Measurements from ENCODE around the gene CECR2.
A peak's percentile ranks its signal among the peaks of the same experiment; 100 is the strongest.
"Not testable (repeated sequence)": the region's sequence is repeated elsewhere in the genome, so short reads cannot be mapped to it uniquely, and the experiment has no call there.

Gene CECR2

DNA sequence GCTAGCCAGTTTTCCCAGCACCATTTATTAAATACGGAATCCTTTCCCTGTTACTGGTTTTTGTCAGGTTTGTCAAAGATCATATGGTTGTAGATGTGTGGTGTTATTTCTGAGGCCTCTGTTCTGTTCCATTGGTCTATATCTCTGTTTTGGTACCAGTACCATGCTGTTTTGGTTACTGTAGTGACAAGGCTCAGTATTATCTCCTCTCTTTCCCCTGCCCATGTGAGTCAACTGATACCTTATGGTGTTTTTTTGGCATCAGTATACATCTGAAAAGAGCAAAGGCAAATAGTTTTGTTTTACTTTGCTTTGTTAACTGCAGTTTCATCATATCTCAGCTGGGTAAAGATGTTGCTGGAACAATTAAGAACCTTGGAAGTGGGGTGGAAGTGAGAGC, 152.7 kb downstream of the CECR2 start:
- DNase-seq, result not testable (repeated sequence)

DNA sequence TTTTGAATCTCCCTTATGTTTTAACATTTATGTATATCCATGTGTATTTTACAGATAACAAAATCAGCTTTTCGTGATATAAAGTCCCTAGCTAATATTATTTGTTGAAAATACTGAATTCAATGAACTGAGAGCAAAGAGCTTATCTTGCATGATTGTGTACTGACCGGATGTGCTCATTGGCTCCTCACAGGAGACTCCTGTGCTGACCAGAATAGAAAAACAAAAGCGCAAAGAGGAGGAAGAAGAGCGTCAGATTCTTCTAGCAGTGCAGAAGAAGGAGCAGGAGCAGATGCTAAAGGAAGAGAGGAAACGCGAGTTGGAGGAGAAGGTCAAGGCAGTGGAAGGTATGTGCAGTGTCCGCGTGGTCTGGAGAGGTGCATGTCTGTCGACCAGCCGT, 154.7 kb downstream of the CECR2 start:
- DNase-seq, result no peak

DNA sequence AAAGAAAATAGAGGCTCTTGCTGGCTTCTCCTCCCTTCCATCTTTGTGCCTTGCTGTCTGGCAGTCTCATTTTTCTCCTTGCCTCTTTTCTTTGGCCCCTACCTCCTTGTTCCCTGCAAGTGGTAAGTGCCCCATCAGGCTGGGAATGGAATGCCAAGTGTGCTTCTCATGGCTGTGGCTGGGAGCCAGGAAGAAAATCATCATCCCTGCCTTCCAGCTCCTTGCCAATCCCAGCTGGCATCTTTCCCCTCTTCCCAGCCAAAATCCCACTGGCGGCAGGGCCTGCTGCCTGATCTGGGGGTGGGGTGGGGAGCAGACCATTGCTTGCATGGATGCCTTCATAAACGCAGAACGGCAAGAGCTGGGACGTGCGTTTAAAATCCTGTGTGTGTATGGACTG, 167.0 kb downstream of the CECR2 start:
- DNase-seq, result no peak

DNA sequence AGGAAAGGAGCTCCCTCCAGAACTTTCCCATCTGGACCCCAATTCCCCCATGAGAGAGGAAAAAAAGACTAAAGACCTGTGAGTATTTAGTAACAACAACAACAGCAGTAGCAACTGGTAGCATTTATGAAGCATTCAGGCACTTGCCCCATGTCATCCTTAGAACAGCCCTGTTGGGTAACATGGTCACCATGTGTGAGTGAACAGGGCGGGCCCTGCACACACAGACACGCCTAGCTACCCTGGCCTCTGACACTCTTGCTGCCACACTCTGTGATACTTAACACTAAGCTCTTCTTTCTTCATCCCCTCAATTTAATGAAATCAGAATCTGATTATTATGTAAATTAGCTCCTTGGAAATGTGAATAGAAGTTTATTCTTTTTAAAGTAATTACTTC, 167.9 kb downstream of the CECR2 start:
- no peak for DNase-seq

DNA sequence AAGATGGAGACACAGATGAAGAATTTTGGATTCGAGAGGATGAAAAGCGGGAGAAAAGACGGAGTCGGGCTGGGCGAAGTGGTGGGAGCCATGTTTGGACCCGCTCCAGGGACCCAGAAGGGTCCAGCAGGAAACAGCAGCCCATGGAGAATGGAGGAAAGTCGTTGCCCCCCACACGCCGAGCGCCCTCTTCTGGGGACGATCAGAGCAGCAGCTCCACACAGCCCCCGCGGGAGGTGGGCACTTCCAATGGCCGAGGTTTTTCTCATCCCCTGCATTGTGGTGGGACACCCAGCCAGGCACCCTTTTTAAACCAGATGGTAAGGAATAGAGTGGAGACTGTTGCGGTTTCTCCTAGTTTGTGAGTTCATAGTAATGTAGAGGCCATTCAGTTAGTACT, 171.2 kb downstream of the CECR2 start:
- DNase-seq, result no peak

DNA sequence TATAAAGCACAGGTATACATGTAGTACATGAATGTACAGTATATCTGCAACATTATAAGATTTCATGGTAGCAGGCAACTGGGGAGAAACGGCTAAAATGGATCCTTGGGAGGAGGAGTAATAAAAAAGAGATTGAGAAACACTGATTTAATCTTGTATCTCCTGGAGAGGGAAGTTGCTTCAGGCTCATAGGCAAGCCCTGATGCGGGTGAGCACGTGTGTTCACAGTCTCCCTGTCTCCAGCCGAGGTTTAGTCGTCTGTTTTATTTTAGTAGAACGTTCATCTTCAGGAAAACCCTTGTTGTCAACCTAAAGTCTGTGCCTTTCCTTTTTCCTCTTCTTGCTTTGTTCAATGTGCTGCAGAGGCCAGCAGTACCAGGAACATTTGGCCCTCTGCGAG, 172.2 kb downstream of the CECR2 start:
- DNase-seq, result no peak

DNA sequence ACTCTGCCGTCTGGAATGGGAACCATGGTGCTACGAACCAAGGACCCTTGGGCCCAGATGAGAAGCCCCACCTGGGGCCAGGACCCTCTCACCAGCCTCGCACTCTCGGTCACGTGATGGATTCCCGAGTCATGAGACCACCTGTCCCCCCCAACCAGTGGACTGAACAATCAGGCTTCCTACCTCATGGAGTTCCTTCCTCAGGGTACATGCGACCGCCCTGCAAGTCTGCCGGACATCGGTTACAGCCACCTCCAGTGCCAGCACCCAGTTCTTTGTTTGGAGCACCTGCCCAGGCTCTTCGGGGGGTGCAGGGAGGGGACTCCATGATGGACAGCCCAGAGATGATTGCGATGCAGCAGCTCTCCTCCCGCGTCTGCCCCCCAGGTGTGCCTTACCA, 173.2 kb downstream of the CECR2 start:
- no peak for DNase-seq

DNA sequence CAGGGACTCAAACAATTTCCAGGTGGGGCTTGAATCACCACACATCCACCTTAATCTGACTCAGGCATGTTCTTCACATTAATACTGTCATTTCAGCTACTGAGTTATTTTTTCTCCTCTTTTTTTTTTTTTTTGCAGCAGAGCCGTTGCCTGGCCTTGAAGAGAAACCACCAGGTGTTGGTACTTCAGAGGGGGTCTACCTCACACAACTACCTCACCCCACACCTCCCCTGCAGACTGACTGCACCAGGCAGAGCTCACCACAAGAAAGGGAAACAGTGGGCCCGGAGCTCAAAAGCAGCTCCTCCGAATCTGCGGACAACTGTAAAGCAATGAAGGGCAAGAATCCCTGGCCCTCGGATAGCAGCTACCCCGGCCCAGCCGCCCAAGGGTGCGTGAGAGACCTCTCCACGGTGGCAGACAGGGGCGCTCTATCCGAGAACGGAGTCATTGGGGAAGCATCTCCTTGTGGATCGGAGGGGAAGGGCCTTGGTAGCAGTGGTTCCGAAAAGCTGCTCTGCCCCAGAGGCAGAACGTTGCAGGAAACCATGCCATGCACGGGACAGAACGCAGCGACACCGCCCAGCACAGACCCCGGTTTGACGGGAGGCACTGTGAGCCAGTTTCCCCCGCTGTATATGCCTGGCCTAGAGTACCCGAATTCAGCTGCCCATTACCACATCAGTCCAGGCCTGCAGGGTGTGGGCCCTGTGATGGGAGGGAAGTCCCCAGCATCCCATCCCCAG, 178.9 kb downstream of the CECR2 start:
- DNase-seq, result no peak

DNA sequence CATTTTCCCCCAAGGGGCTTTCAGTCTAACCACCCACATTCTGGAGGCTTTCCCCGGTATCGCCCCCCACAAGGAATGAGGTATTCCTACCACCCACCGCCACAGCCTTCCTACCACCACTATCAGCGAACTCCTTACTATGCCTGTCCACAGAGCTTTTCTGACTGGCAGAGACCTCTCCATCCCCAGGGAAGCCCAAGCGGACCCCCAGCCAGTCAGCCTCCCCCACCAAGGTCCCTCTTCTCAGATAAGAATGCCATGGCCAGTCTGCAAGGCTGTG, 179.4 kb downstream of the CECR2 start:
- DNase-seq, result no peak

DNA sequence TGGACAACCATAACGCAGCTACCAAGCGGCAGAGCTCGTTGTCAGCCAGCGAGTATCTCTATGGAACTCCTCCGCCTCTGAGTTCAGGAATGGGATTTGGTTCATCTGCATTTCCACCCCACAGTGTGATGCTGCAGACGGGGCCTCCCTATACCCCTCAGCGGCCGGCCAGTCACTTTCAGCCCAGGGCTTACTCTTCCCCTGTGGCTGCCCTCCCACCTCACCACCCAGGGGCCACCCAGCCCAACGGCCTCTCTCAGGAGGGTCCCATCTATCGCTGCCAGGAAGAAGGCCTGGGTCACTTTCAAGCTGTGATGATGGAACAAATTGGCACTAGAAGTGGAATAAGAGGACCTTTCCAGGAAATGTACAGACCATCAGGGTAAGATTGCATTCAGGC, 179.9 kb downstream of the CECR2 start:
- DNase-seq, result no peak

DNA sequence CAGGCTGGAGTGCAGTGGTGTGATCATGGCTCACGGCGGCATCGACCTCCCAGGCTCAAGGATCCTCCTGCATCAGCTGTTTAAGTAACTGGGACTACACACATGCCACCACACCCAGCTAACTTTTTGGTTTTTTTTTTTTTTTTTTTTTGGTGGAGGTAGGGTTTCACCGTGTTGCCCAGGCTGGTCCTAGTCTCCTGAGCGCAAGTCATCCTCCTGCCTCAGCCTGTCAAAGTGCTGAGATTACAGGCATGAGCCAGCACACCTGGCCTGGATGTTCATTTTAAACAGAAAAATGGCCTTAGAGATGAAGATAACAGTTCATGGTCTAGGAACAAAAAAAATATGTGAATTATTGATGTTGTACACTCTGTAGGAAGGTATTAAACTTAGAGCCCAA, 180.4 kb downstream of the CECR2 start:
- no peak for DNase-seq

DNA sequence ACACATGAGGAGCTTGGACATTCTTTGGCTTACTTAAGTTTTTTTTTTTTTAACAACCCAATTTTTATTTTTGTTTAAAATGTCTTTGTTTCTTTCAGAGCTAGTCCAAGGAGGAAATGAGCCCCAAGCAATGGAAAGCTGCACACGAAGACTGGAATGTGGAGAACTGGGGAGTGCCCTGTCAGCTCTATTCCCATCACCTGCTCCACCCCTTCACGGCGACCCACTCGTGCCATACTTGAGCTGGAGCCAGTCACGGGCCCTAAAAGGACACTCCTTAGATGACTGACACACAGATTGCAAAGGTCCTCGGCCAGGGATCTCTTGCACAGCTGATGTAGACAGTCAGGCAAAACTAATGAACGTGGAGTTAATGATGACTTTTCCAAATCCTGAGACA, 183.5 kb downstream of the CECR2 start:
- no peak for DNase-seq

DNA sequence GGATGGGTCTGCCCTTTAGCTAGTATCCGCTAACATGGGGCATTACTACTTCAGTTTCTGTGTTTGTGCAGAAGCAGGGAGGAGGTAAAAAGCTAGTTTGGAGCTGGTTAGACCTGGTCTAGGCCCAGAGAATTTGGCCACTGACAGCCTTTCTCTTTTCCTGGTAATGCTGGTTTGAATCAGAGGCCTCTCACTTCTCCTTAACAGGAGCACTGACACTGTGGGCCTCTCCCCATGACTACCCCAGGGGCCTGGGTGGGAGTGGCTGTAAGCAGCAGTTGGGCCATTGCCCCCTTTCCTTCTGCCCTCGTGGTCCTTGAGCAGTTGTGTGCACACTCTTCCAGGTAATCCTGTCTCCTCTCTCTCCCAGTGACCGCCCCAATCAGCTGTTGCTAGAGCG, 185.6 kb downstream of the CECR2 start:
- DNase-seq, result no peak

DNA sequence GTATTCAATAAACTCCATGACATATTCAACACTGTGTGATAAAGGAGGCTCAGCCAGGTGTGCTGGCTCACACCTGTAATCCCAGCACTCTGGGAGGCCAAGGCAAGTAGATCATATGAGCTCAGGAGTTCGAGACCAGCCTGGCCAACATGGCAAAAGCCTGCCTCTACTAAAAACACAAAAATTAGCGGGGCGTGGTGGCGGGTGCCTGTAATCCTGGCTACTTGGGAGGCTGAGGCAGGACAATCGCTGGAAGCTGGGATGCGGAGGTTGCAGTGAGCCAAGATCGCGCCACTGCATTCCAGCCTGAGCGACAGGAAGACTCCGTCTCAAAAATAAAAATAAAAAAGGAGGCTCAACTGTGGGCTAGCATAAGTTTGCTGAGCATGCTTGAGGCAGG, 189.9 kb downstream of the CECR2 start:
- no peak for DNase-seq

DNA sequence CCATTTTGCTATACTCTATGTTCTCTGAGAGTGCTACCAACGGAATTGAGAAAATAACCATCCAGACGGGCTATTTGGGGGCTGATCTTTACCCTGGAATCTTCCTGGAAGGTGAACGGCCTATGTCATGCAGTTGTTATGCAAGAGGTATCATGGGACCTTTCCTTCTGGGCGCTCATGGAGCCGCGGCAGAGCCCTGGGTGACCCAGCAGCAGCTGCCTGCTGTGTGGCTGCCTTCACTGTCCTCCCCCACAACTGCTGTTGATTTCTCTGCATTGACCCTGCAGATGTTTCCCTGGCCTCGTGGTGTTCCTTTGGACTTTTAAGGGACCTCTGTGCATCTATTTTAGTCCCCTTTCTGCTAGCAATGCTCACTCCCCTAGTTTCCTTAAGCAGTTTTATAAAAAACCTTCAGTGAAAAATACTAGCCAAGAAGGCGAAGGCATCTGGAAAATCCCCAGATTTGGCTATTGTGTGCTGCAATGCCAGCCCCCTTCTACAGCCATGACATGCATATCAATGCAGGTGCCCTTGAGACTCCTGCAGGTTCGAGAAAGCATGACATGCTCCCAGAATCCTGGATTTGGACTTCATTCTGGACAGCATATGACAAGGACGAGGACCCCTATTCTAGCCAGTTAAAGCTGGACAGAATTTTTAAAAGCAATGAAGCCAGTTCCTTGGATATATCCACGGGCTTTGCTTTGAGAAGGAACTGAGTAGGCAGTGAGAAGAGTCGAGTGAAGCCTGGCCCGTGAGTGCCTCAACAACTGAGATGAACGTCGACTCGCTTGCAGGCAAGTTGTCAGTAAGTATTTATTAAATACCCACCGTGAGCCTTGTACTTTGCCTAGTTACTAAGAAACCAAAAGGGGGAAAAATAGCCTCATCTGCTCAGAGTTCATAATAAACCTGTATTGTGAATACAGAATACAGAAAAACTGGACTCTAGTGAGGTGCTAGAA, 193.9 kb downstream of the CECR2 start, which contains the start of gene SLC25A18:
Gene SLC25A18 (plus strand): TSS at position 593 of the 965 bp plus-strand sequence. CDS start 16,447 bp downstream, outside the sequence.
- peak in 2 of 3 donors; percentile 23 to 51 for DNase-seq

DNA sequence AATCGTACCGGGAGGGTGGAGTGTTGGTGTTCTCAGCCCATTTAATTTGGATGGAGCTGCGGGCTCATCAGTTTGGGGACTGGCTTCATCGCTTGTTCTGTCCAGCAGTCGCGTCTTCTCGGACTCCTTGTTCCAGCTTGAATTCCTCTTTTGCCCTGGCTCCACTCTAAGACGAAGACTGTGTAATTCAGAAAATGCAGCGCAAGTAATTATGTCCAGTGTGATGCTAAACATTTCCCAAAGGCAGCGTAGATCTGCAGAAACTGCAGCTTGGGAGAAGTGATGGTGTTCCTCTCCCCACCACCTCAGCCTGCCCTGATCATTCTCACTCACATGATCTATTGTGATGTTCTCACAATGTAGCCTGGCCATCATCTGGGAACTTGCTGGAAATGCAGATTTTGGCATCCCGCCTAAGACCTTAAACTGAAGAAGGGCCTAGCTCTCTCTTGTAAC, 194.7 kb downstream of the CECR2 start:
- DNase-seq, result no peak

DNA sequence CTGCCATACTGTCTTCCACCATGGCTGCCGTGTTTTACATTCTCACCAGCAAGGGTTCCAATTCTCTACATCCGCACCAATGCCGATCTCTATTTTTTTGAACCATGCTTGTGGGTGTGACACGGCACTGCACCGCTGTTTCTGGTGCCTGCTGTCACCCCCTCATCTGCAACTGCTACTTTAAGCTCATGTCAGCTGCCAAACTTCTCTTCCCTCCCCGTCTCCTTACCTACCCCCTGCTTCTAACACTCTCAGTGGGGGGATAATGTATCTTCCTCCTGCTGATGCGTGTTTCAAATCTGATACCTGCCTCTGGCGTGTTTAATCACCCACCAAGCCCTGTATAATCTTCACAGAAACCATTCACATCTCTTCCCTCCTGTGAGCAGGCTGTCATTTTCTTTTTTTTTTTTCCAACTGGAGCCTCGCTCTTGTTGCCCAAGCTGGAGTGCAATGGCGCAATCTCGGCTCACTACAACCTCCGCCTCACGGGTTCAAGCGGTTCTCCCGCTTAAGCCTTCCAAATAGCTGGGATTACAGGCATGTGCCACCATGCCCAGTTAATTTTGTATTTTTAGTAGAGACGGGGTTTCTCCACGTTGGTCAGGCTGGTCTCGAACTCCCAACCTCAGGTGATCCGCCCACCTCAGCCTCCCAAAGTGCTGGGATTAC, 196.9 kb downstream of the CECR2 start:
- not testable (repeated sequence) for DNase-seq

DNA sequence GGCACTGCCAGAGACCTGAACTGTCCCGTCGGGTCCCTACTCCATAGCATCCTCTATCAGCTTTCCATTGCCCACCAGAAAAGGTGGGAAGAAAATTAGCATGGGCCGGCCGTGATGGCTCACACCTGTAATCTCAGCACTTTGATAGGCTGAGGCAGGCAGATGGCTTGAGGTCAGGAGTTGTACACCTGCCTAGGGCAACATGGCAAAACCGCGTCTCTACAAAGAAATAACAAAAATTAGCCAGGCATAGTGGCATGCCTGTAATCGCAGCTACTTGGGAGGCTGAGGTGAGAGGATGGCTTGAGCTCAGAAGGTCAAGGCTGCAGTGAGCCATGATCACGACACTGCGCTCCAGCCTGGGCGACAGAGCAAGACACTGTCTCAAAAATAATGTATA, 197.5 kb downstream of the CECR2 start:
- no peak for DNase-seq

DNA sequence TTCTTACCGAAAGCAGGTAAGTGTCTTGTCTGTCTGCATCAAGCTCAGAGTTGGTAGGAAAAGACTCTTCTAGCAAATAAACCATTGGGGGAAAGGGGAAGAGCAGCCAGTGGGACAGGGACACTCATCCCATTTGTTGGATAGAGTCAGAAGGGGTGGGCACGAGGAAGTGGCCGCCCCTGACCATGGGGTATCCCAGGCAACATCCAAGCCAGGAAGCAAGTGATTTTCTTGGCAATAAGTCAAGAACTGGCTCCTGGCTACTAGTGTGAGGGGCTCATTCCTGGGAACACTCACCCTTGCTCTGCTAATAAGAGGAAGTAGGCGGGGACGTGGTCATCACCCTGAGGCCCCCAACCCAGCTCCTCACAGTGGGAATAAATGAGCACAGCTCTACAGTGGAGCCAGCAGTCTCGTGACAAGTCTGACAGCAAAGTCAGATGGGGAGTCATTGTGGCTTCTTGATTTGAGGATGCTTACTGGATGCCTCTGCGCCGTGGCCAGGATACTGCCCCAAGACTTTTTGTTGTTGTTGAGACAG, 200.8 kb downstream of the CECR2 start:
- DNase-seq, result no peak

DNA sequence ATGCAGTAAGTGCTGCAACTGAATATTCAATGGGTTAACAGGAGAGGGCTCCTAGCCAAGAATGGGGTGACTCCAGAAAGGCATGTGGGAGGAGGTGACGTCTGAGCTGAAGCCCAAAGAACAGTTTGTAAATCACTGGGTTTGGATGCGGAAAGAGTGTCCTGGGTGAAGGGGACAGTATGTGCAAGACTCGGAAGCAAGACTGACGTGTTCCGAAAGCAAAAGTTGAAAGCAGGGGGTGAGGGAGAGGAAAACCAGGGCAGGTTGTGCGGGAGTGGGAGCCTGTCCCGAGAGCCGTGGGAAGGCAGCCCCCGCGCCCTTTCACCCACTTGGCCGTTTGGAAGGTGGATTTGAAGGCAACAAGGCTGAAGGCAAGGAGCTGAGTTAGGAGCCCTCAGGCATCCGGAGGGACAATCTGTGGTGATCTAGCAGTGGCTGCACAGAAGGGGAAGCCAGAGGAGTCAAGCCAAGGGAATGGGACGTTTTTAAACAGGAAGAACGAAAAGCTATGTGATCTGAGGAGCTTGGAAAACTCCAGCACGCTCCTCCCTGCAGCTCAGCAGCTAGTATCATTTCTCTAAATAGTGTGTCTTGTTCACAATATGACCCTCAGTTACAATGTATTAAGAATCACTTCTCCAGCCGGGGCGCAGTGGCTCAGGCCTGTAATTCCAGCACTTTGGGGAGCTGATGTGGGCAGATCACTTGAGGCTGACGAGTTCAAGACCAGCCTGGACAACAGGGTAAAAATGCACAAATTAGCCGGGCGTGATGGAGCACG, 201.8 kb downstream of the CECR2 start:
- DNase-seq, result peak in 1 of 3 donors; percentile 7

DNA sequence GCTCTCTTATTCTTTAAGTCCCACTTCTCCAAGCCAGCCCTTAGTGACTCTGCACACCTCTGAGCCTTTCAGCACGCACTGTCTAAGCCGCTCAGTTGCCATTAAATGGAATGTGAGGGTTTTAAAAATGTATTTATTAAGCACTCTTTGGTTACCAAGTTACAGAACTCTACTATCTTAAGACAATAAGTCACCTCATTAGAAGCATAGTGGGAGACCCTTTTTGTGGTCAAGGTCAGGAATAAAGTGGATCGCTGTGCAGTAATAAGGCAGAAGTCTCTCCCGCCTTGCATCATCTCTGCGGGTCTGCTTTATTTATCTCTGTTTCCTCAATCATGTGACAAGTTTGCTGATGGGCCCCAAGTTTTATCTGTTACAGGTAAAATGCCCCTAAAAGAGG, 205.9 kb downstream of the CECR2 start:
- DNase-seq, result no peak

DNA sequence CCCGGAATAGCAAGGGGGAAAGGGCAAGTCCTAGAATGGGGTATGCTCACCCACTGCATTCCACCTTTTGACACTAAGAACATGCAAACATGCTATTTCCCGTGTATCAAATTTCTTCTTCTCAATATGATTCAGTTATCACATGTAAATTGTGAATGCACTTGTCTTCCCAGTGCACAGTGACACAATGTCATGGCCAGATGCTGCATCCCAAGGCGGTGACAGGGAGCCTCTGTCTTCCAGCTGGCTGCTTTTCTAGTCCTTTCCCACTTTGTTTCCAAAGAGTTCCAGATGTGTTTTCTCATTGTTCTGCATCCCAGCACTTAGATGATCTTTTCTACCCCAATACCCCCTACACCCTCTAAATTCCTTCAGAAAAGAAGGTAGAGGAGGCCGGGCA, 206.4 kb downstream of the CECR2 start:
- DNase-seq, result no peak

Measured in suppressor macrophage treated with lipopolysaccharide for 1 hour (primary cell).